ENCODE results near the gene PROSER3. TPM values are rescaled to one million over a fixed set of nuclear protein-coding genes. Genes with fewer than 3 reads are reported as not detected.

Gene PROSER3
- total RNA-seq, 6 experiments from 2014 or later = 3.9 to 5.5 (median 4.7) TPM

DNA sequence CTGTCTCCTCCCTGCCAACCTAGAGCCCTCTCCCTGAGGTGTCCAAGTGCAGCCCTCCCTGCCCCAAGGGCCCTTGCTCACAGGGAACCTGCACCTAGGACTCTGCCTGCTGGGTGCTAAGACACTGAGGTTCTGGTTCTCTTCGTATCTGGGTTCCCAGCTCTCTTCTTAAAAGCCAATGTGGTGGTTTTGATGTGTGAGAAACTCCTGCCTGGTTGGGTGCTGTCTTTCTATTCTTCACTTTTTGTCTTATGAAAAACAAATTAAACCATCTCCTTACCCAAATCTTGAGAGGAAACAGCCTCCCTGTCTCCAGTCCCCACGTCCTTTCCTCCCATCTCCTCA lies 44.5 kb upstream of the PROSER3 start:
- WGBS (ENCODE audit: insufficient coverage, low coverage, low lambda C conversion rate, missing lambda C conversion rate) = 73% methylated on average over 2 of the region's 2 CpGs
- TF ChIP-seq, protein P1, sequence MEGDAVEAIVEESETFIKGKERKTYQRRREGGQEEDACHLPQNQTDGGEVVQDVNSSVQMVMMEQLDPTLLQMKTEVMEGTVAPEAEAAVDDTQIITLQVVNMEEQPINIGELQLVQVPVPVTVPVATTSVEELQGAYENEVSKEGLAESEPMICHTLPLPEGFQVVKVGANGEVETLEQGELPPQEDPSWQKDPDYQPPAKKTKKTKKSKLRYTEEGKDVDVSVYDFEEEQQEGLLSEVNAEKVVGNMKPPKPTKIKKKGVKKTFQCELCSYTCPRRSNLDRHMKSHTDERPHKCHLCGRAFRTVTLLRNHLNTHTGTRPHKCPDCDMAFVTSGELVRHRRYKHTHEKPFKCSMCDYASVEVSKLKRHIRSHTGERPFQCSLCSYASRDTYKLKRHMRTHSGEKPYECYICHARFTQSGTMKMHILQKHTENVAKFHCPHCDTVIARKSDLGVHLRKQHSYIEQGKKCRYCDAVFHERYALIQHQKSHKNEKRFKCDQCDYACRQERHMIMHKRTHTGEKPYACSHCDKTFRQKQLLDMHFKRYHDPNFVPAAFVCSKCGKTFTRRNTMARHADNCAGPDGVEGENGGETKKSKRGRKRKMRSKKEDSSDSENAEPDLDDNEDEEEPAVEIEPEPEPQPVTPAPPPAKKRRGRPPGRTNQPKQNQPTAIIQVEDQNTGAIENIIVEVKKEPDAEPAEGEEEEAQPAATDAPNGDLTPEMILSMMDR (IDR thresholded peaks at IDR 0.05) = no peak
- TF ChIP-seq POLR2A (IDR thresholded peaks at IDR 0.05) = no peak
- intact Hi-C loops (cut with DNase I) = no loop called here
- H3K4me1 ChIP-seq = peaks cover 0 to 9% (median 4%) of the 10 kb centered on the region in 4 donors
- ATAC-seq (no peak), DNase-seq (no peak)
- H3K36me3 ChIP-seq = no peaks in the 10 kb centered on the region
- no peaks in the 10 kb centered on the region for H3K9me3 ChIP-seq
- H3K27ac ChIP-seq = no peak overlapping the region
- no peaks in the 10 kb centered on the region for H3K27me3 ChIP-seq
- no peak overlapping the region for H3K4me3 ChIP-seq

DNA sequence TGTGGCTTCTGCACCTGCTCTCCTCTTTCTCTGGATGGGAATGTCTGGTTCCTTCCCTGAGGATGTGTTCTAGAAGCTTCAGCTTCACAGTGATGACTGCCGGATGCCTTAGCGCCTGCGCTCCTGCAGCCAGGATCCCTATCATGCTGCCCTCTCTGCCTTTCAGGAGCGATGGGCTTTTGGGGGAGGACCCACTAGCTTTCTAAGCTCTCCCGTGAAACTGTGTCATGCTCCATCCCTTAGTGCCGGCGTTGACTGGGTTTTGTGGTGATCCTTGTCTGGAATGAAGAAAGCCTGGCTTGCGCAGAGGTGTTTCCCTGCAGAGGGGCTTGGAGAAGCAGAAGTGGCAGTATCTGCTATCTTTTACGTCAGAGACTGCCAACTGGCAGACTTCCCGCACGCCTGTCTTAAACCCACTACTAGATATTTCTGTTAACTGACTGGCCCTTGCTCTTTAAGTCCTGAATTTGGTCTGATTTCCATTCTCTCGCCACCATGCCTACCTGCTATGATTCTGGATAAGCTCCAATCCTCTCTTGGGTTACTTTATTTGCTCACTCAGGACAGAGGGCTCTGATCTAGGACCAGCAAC lies 44.0 kb upstream of the PROSER3 start:
- H3K4me1 ChIP-seq = peaks cover 0 to 12% (median 5%) of the 10 kb centered on the region in 4 donors
- DNase-seq = no peak
- H3K36me3 ChIP-seq = no peaks in the 10 kb centered on the region
- TF ChIP-seq POLR2A (IDR thresholded peaks at IDR 0.05) = no peak
- TF ChIP-seq, protein P1 (IDR thresholded peaks at IDR 0.05) = no peak
- no peaks in the 10 kb centered on the region for H3K9me3 ChIP-seq
- no peaks in the 10 kb centered on the region for H3K27me3 ChIP-seq
- no peak for ATAC-seq
- 59% methylated on average over 7 of the region's 12 CpGs for WGBS (ENCODE audit: insufficient coverage, low coverage, low lambda C conversion rate, missing lambda C conversion rate)
- H3K4me3 ChIP-seq = no peak overlapping the region
- no peak overlapping the region for H3K27ac ChIP-seq
- intact Hi-C loops (cut with DNase I) = no loop called here

DNA sequence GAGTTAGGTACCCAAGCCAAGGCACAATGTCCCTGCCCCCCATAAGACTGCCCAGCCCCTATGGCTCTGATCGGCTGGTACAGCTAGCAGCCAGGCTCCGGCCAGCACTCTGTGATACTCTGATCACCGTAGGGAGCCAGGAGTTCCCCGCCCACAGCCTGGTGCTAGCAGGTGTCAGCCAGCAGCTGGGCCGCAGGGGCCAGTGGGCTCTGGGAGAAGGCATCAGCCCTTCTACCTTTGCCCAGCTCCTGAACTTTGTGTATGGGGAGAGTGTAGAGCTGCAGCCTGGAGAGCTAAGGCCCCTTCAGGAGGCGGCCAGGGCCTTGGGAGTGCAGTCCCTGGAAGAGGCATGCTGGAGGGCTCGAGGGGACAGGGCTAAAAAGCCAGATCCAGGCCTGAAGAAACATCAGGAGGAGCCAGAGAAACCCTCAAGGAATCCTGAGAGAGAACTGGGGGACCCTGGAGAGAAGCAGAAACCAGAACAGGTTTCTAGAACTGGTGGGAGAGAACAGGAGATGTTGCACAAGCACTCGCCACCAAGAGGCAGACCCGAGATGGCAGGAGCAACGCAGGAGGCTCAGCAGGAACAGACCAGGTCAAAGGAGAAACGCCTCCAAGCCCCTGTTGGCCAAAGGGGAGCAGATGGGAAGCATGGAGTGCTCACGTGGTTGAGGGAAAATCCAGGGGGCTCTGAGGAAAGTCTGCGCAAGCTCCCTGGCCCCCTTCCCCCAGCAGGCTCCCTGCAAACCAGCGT lies 43.2 kb upstream of the PROSER3 start:
- ATAC-seq (no peak), DNase-seq (no peak)
- Histone ChIP-seq H3K36me3 (no peaks in the 10 kb centered on the region), H3K9me3 (no peaks in the 10 kb centered on the region), H3K4me3 (no peak overlapping the region), H3K27me3 (no peaks in the 10 kb centered on the region), H3K27ac (no peak overlapping the region), H3K4me1 (peaks cover 0 to 17% (median 6%) of the 10 kb centered on the region in 4 donors)
- 32% methylated on average over 3 of the region's 14 CpGs for WGBS (ENCODE audit: insufficient coverage, low coverage, low lambda C conversion rate, missing lambda C conversion rate)
- no peak for TF ChIP-seq POLR2A (IDR thresholded peaks at IDR 0.05)
- TF ChIP-seq, protein P1 (IDR thresholded peaks at IDR 0.05) = no peak
- intact Hi-C loops (cut with DNase I) = no loop called here

DNA sequence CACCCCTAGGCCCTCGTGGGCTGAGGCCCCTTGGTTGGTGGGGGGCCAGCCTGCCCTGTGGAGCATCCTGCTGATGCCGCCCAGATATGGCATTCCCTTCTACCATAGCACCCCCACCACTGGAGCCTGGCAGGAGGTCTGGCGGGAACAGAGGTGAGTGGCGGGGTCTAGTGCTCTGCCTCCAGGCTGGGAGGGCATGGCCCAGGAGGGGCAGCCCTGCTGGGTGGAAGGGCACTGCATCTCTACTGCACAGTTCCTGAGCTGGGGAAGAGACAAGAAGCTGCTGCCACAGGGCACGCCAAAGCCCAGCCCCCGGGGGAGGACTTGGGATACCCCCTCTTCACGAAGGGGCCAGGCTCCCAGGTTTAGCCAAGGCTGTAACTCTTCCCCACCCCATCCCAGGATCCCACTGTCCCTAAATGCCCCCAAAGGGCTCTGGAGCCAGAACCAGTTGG lies 42.6 kb upstream of the PROSER3 start:
- DNase-seq (peak in 1 of 3 donors; percentile 21), ATAC-seq (no peak)
- 40% methylated on average over 1 of the region's 7 CpGs for WGBS (ENCODE audit: insufficient coverage, low coverage, low lambda C conversion rate, missing lambda C conversion rate)
- intact Hi-C loops (cut with DNase I) = no loop called here
- TF ChIP-seq, protein P1 (IDR thresholded peaks at IDR 0.05) = no peak
- TF ChIP-seq POLR2A (IDR thresholded peaks at IDR 0.05) = no peak
- Histone ChIP-seq H3K4me3 (no peak overlapping the region), H3K36me3 (no peaks in the 10 kb centered on the region), H3K9me3 (no peaks in the 10 kb centered on the region), H3K27me3 (no peaks in the 10 kb centered on the region), H3K27ac (no peak overlapping the region), H3K4me1 (peaks cover 0 to 21% (median 6%) of the 10 kb centered on the region in 4 donors)
